ENCODE data around the gene BRSK2. TPM values are rescaled to one million over a fixed set of nuclear protein-coding genes. Genes with fewer than 3 reads are reported as not detected.

The BRSK2 gene
- total RNA-seq, 1 donor from 2014 or later: 7.1 TPM

GRCh38 chr11:1502168-1502953 is 112.6 kb downstream of the BRSK2 start:
- peaks cover 4% of the 10 kb centered on the region for H3K4me1 Mint-ChIP-seq (ENCODE audit: low read depth, unreplicated experiment)
- Histone ChIP-seq H4K20me1 (ENCODE audit: insufficient read depth, low read length) (peaks cover 99% of the 10 kb centered on the region), H3K79me2 (ENCODE audit: insufficient read depth, low read length) (peaks cover 85% of the 10 kb centered on the region), H3K4me3 (ENCODE audit: insufficient read depth, low read depth, low read length) (no peak overlapping the region), H3K4me1 (ENCODE audit: insufficient read depth, low read length) (no peaks in the 10 kb centered on the region), H3K4me2 (ENCODE audit: low read length) (no peak overlapping the region), H3K9ac (ENCODE audit: low read length) (no peak overlapping the region), H3K9me3 (ENCODE audit: insufficient read depth, low read depth, low read length) (no peaks in the 10 kb centered on the region), H3K36me3 (ENCODE audit: insufficient read depth, low read length) (no peaks in the 10 kb centered on the region), H3K27me3 (ENCODE audit: insufficient read depth, low read length) (no peaks in the 10 kb centered on the region), H2AFZ (ENCODE audit: low read depth, low read length) (no peak overlapping the region), H3K27ac (ENCODE audit: low read depth, low read length) (no peak overlapping the region)
- H3K4me3 Mint-ChIP-seq (ENCODE audit: unreplicated experiment): no peak overlapping the region
- FAIRE-seq (no peak), DNase-seq (ENCODE audit: low read depth) (no peak)
- H3K9me3 Mint-ChIP-seq (ENCODE audit: unreplicated experiment): no peaks in the 10 kb centered on the region
- no peaks in the 10 kb centered on the region for H3K27me3 Mint-ChIP-seq (ENCODE audit: low read depth, unreplicated experiment)
- TF ChIP-seq EZH2 (IDR thresholded peaks at IDR 0.05; ENCODE audit: insufficient read depth, low read length): no peak
- no peak for TF ChIP-seq CTCF (IDR thresholded peaks at IDR 0.05; ENCODE audit: insufficient read depth, low read depth, low read length)
- peaks cover 14% of the 10 kb centered on the region for H3K36me3 Mint-ChIP-seq (ENCODE audit: low read depth, unreplicated experiment)
- H3K27ac Mint-ChIP-seq (ENCODE audit: unreplicated experiment): no peak overlapping the region

GRCh38 chr11:1502954-1503707 is 113.4 kb downstream of the BRSK2 start:
- peaks cover 4% of the 10 kb centered on the region for H3K4me1 ChIP-seq (ENCODE audit: insufficient read depth, low read length)
- H3K27ac ChIP-seq (ENCODE audit: low read depth, low read length): no peak overlapping the region
- Mint-ChIP-seq H3K36me3 (ENCODE audit: low read depth, unreplicated experiment) (peaks cover 14% of the 10 kb centered on the region), H3K27ac (ENCODE audit: unreplicated experiment) (no peak overlapping the region), H3K9me3 (ENCODE audit: unreplicated experiment) (no peaks in the 10 kb centered on the region), H3K27me3 (ENCODE audit: low read depth, unreplicated experiment) (peaks cover 1% of the 10 kb centered on the region), H3K4me3 (ENCODE audit: unreplicated experiment) (no peak overlapping the region), H3K4me1 (ENCODE audit: low read depth, unreplicated experiment) (peaks cover 9% of the 10 kb centered on the region)
- no peak overlapping the region for H2AFZ ChIP-seq (ENCODE audit: low read depth, low read length)
- TF ChIP-seq CTCF (IDR thresholded peaks at IDR 0.05; ENCODE audit: insufficient read depth, low read depth, low read length): no peak
- no peaks in the 10 kb centered on the region for H3K36me3 ChIP-seq (ENCODE audit: insufficient read depth, low read length)
- DNase-seq (ENCODE audit: low read depth) (no peak), FAIRE-seq (no peak)
- H3K9me3 ChIP-seq (ENCODE audit: insufficient read depth, low read depth, low read length): no peaks in the 10 kb centered on the region
- no peaks in the 10 kb centered on the region for H3K27me3 ChIP-seq (ENCODE audit: insufficient read depth, low read length)
- no peak overlapping the region for H3K4me2 ChIP-seq (ENCODE audit: low read length)
- peaks cover 84% of the 10 kb centered on the region for H3K79me2 ChIP-seq (ENCODE audit: insufficient read depth, low read length)
- H3K9ac ChIP-seq (ENCODE audit: low read length): no peak overlapping the region
- H4K20me1 ChIP-seq (ENCODE audit: insufficient read depth, low read length): peaks cover 99% of the 10 kb centered on the region
- H3K4me3 ChIP-seq (ENCODE audit: insufficient read depth, low read depth, low read length): no peak overlapping the region
